ENCODE data around the gene CLDN6. TPM values are rescaled to one million over a fixed set of nuclear protein-coding genes. Genes with fewer than 3 reads are reported as not detected.

The CLDN6 gene
- total RNA-seq, 1 donor from 2014 or later, result 0.32 TPM

- H3K27me3 Mint-ChIP-seq (ENCODE audit: unreplicated experiment), result peaks cover 26% of the 10 kb centered on the region
- peaks cover 1% of the 10 kb centered on the region for H3K4me1 Mint-ChIP-seq (ENCODE audit: unreplicated experiment)
- TF ChIP-seq, protein P1, sequence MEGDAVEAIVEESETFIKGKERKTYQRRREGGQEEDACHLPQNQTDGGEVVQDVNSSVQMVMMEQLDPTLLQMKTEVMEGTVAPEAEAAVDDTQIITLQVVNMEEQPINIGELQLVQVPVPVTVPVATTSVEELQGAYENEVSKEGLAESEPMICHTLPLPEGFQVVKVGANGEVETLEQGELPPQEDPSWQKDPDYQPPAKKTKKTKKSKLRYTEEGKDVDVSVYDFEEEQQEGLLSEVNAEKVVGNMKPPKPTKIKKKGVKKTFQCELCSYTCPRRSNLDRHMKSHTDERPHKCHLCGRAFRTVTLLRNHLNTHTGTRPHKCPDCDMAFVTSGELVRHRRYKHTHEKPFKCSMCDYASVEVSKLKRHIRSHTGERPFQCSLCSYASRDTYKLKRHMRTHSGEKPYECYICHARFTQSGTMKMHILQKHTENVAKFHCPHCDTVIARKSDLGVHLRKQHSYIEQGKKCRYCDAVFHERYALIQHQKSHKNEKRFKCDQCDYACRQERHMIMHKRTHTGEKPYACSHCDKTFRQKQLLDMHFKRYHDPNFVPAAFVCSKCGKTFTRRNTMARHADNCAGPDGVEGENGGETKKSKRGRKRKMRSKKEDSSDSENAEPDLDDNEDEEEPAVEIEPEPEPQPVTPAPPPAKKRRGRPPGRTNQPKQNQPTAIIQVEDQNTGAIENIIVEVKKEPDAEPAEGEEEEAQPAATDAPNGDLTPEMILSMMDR (IDR thresholded peaks at IDR 0.05), result no peak
- no peaks in the 10 kb centered on the region for H3K9me3 Mint-ChIP-seq (ENCODE audit: unreplicated experiment)
- DNase-seq (ENCODE audit: extremely low spot score, unreplicated experiment), result no peak
- H3K36me3 Mint-ChIP-seq (ENCODE audit: unreplicated experiment), result no peaks in the 10 kb centered on the region
- no peak overlapping the region for H3K27ac Mint-ChIP-seq (ENCODE audit: unreplicated experiment)
- no peak overlapping the region for H3K4me3 Mint-ChIP-seq (ENCODE audit: unreplicated experiment)
Observed at GRCh38 chr16:3001316-3001715, 16.7 kb downstream of the CLDN6 start.

DNA sequence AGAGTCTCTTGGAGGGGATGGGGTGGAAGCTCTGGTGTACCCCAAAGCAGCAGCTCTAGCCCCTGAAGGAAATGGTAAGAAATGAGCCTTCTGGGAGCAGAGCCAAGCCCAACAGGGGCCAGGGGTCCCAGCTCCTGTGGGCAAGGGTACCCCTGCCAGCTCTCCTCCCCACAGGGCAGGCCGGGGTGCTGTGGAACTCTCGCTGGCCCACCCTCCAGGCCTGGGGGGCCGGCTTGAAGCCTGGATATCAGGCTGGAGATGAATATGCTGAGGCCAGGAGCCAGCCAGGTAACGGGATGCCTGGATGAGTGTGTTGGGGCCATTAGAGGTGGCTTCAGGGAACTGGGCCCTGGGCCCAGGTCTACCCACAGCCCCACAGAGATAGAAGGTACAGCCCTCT, 17.4 kb downstream of the CLDN6 start:
- H3K27me3 Mint-ChIP-seq (ENCODE audit: unreplicated experiment), result peaks cover 20% of the 10 kb centered on the region
- H3K27ac Mint-ChIP-seq (ENCODE audit: unreplicated experiment), result no peak overlapping the region
- DNase-seq (ENCODE audit: extremely low spot score, unreplicated experiment), result no peak
- no peak overlapping the region for H3K4me3 Mint-ChIP-seq (ENCODE audit: unreplicated experiment)
- H3K4me1 Mint-ChIP-seq (ENCODE audit: unreplicated experiment), result peaks cover 1% of the 10 kb centered on the region
- no peaks in the 10 kb centered on the region for H3K9me3 Mint-ChIP-seq (ENCODE audit: unreplicated experiment)
- TF ChIP-seq, protein P1 (IDR thresholded peaks at IDR 0.05), result no peak
- H3K36me3 Mint-ChIP-seq (ENCODE audit: unreplicated experiment), result no peaks in the 10 kb centered on the region

- H3K9me3 Mint-ChIP-seq (ENCODE audit: unreplicated experiment), result no peaks in the 10 kb centered on the region
- peaks cover 18% of the 10 kb centered on the region for H3K27me3 Mint-ChIP-seq (ENCODE audit: unreplicated experiment)
- no peak for DNase-seq (ENCODE audit: extremely low spot score, unreplicated experiment)
- H3K36me3 Mint-ChIP-seq (ENCODE audit: unreplicated experiment), result no peaks in the 10 kb centered on the region
- no peak overlapping the region for H3K4me3 Mint-ChIP-seq (ENCODE audit: unreplicated experiment)
- H3K27ac Mint-ChIP-seq (ENCODE audit: unreplicated experiment), result no peak overlapping the region
- TF ChIP-seq, protein P1 (IDR thresholded peaks at IDR 0.05), result no peak
- peaks cover under 1% of the 10 kb centered on the region for H3K4me1 Mint-ChIP-seq (ENCODE audit: unreplicated experiment)
Observed at GRCh38 chr16:2999929-3000328, 18.1 kb downstream of the CLDN6 start.

DNA sequence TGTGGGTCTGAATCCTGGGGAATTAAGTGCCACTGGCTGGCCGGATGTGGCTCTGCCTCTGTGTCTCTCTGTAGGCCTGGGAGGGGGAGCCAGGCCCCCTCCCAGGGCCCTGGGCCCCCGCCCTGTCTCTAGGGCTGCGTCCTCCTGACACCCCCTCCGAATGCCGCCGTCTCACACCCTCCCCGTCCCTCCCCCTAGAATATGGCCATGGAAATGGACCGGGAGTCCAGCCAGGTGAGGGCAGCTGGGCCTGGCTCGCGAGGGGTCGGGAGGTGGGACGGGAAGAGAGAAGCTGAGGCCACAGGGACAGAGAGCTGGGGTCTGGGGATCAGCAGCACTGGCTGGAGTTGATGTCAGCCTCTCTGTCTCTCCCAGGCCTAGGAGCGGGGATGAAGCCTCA, 21.7 kb downstream of the CLDN6 start:
- TF ChIP-seq, protein P1 (IDR thresholded peaks at IDR 0.05), result no peak
- H3K9me3 Mint-ChIP-seq (ENCODE audit: unreplicated experiment), result no peaks in the 10 kb centered on the region
- H3K36me3 Mint-ChIP-seq (ENCODE audit: unreplicated experiment), result no peaks in the 10 kb centered on the region
- no peaks in the 10 kb centered on the region for H3K4me1 Mint-ChIP-seq (ENCODE audit: unreplicated experiment)
- H3K4me3 Mint-ChIP-seq (ENCODE audit: unreplicated experiment), result no peak overlapping the region
- H3K27me3 Mint-ChIP-seq (ENCODE audit: unreplicated experiment), result peaks cover 16% of the 10 kb centered on the region
- no peak for DNase-seq (ENCODE audit: extremely low spot score, unreplicated experiment)
- H3K27ac Mint-ChIP-seq (ENCODE audit: unreplicated experiment), result no peak overlapping the region

DNA sequence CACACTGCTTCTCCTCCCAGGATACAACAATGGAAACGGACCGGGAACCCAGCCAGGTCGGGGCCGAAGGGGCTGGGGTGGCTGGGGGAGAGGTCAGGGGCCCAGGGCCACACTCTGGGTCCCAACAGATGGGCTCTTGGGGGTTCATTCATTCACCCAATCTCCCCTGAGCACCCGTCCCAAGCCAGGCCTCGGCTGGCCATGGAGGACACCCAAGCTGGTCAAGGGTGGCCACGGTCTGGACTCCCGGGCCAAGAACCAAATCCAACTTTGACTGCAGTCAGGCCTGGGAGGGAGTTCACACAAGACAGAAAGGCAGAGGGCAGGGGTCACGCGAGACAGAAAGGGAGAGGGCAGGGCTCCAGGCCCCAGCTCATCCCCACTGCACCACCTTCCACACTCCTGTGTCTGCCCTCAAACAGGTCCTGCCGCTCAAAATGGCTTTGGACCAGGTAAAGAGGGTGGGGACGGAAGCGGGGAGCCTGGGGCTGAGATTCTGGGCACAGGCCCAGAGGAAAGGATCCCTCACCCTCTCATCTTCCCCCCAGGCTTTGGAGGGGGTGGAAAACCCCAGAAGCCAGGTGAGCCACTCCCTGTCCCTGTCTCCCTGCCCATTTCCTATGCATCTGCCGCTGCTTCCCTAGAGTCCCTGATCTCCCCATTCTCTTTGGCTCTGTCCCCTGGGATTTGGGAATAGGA, 25.5 kb downstream of the CLDN6 start:
- TF ChIP-seq, protein P1 (IDR thresholded peaks at IDR 0.05), result no peak
- H3K27ac Mint-ChIP-seq (ENCODE audit: unreplicated experiment), result no peak overlapping the region
- H3K27me3 Mint-ChIP-seq (ENCODE audit: unreplicated experiment), result no peaks in the 10 kb centered on the region
- H3K9me3 Mint-ChIP-seq (ENCODE audit: unreplicated experiment), result no peaks in the 10 kb centered on the region
- H3K36me3 Mint-ChIP-seq (ENCODE audit: unreplicated experiment), result no peaks in the 10 kb centered on the region
- no peak overlapping the region for H3K4me3 Mint-ChIP-seq (ENCODE audit: unreplicated experiment)
- H3K4me1 Mint-ChIP-seq (ENCODE audit: unreplicated experiment), result peaks cover 8% of the 10 kb centered on the region
- no peak for DNase-seq (ENCODE audit: extremely low spot score, unreplicated experiment)

All from osteocyte (in vitro differentiated cells).